GM10847 (cell line): ENCODE results near the gene PREP.

Source experiments
- POLR2A ChIP-seq: IDR thresholded peaks from 2 replicates; pipeline ENCODE4 v1.6.1; 2011; ENCODE audit not compliant: insufficient read length; ENCODE audit errors: extremely low read depth

PREP gene

GRCh38 chr6:105326833-105327770 is 75.8 kb downstream of the PREP start:
- no peak for TF ChIP-seq POLR2A

GRCh38 chr6:105326216-105326615 is 76.7 kb downstream of the PREP start:
- no peak for TF ChIP-seq POLR2A

- no peak for TF ChIP-seq POLR2A
These were observed 78.4 kb downstream of the PREP start for GRCh38 chr6:105324386-105324950.

- TF ChIP-seq POLR2A, result no peak
These were observed 80.2 kb downstream of the PREP start for GRCh38 chr6:105322499-105323225.

GRCh38 chr6:105321728-105322127 is 81.2 kb downstream of the PREP start:
- no peak for TF ChIP-seq POLR2A

GRCh38 chr6:105321207-105321606 is 81.7 kb downstream of the PREP start:
- TF ChIP-seq POLR2A, result no peak

- no peak for TF ChIP-seq POLR2A
These were observed 82.1 kb downstream of the PREP start for GRCh38 chr6:105320765-105321164.

- no peak for TF ChIP-seq POLR2A
These were observed 82.6 kb downstream of the PREP start for GRCh38 chr6:105320271-105320670.

GRCh38 chr6:105319331-105319730 is 83.6 kb downstream of the PREP start:
- no peak for TF ChIP-seq POLR2A

- TF ChIP-seq POLR2A, result no peak
These were observed 84.2 kb downstream of the PREP start for GRCh38 chr6:105318660-105319059.

GRCh38 chr6:105317607-105318533 is 85.0 kb downstream of the PREP start:
- TF ChIP-seq POLR2A, result no peak

GRCh38 chr6:105313211-105313610 is 89.7 kb downstream of the PREP start:
- no peak for TF ChIP-seq POLR2A

- no peak for TF ChIP-seq POLR2A
These were observed 91.9 kb downstream of the PREP start for GRCh38 chr6:105310947-105311346.

- no peak for TF ChIP-seq POLR2A
These were observed 92.5 kb downstream of the PREP start for GRCh38 chr6:105310371-105310770.

- no peak for TF ChIP-seq POLR2A
These were observed 94.0 kb downstream of the PREP start for GRCh38 chr6:105308840-105309239.
